ENCODE data around the gene UBL4A. TPM values are rescaled to one million over a fixed set of nuclear protein-coding genes. Genes with fewer than 3 reads are reported as not detected.

UBL4A gene
- total and polyA plus RNA-seq, 2 experiments from 2014 or later, result 53.4 to 65.2 TPM

DNA sequence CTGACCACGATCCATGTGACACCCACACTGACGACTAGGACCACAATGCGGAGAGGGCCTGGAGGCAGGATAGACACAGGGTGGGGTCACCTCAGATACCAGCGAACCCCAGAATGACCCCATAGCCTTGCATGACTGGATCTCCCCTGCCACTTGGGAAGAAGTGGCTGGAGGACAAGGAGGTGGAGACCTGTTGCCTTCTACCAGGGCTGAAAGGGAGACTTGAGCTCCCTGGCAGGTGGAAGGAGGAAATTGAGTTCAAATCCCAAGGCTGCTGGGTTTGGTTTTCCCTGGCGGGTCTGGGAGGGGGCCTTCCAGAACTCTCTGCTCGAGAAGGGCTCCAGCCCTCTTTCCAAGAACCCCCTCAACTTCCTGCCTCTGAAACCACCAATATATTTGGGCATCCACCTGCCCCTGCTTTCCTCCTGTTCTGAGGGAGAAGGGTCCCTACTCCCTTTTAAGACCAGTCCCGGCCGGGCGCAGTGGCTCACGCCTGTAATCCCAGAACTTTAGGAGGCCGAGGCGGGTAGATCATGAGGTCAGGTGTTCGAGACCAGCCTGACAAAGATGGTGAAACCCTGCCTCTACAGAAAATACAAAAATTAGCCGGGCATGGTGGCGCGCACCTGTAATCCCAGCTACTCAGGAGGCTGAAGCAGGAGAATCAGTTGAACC lies 26.6 kb upstream of the UBL4A start:
- TF ChIP-seq, protein P1, sequence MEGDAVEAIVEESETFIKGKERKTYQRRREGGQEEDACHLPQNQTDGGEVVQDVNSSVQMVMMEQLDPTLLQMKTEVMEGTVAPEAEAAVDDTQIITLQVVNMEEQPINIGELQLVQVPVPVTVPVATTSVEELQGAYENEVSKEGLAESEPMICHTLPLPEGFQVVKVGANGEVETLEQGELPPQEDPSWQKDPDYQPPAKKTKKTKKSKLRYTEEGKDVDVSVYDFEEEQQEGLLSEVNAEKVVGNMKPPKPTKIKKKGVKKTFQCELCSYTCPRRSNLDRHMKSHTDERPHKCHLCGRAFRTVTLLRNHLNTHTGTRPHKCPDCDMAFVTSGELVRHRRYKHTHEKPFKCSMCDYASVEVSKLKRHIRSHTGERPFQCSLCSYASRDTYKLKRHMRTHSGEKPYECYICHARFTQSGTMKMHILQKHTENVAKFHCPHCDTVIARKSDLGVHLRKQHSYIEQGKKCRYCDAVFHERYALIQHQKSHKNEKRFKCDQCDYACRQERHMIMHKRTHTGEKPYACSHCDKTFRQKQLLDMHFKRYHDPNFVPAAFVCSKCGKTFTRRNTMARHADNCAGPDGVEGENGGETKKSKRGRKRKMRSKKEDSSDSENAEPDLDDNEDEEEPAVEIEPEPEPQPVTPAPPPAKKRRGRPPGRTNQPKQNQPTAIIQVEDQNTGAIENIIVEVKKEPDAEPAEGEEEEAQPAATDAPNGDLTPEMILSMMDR (IDR thresholded peaks at IDR 0.05; ENCODE audit: low read depth, low read length), result no peak
- Histone ChIP-seq H3K36me3 (no peaks in the 10 kb centered on the region), H3K4me1 (ENCODE audit: low read depth) (peaks cover 25% of the 10 kb centered on the region), H3K27me3 (no peaks in the 10 kb centered on the region), H3K4me3 (no peak overlapping the region), H3K27ac (peak overlapping the region; percentile 75), H3K9me3 (ENCODE audit: low read depth) (no peaks in the 10 kb centered on the region)
- DNase-seq (ENCODE audit: low read depth in 1 of 2, low spot score in 1 of 2), result no peak

DNA sequence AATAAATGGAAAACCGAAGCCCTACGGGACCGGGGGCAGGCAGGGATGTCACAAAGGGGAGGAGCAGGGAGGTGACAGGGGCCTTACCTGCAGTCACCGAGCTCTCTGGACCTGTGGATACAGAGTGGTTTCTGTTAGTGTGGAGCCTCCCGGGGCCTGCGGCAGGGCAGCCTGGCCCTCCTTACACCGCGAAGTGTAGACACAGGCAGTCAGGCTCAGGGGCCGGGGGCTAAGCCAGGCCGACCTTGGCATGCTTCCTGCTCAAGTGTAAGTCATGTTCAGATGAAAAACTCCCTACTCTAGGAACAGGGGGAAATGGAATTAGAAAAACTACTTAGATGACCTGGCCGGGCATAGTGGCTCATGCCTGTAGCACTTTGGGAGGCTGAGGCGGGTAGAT lies 25.3 kb upstream of the UBL4A start:
- H3K27ac ChIP-seq, result peak overlapping the region; percentile 87
- H3K4me3 ChIP-seq, result no peak overlapping the region
- H3K36me3 ChIP-seq, result no peaks in the 10 kb centered on the region
- H3K9me3 ChIP-seq (ENCODE audit: low read depth), result no peaks in the 10 kb centered on the region
- no peak for DNase-seq (ENCODE audit: low read depth in 1 of 2, low spot score in 1 of 2)
- H3K27me3 ChIP-seq, result no peaks in the 10 kb centered on the region
- TF ChIP-seq, protein P1 (IDR thresholded peaks at IDR 0.05; ENCODE audit: low read depth, low read length), result no peak
- peaks cover 14% of the 10 kb centered on the region for H3K4me1 ChIP-seq (ENCODE audit: low read depth)

DNA sequence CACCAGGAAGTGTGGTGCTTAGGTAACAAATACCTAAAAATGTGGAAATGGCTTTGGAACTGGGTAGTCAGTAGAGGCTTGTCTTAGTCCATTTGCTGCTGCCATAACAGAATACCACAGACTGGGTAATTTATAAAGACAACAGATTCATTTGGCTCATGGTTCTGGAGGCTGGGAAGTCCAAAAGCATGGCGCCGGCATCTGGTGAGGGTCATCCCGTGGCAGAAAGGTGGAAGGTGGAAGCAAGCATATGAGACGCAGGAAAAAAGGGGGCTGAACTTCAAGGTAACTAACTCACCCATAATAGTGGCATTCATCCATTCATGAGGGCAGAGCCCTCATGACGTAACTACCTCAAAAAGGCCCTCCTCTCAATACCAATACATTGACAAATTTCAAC lies 23.0 kb upstream of the UBL4A start:
- Histone ChIP-seq H3K36me3 (no peaks in the 10 kb centered on the region), H3K27ac (no peak overlapping the region), H3K4me1 (ENCODE audit: low read depth) (peaks cover 14% of the 10 kb centered on the region), H3K27me3 (no peaks in the 10 kb centered on the region), H3K4me3 (no peak overlapping the region), H3K9me3 (ENCODE audit: low read depth) (no peaks in the 10 kb centered on the region)
- TF ChIP-seq, protein P1 (IDR thresholded peaks at IDR 0.05; ENCODE audit: low read depth, low read length), result no peak
- no peak for DNase-seq (ENCODE audit: low read depth in 1 of 2, low spot score in 1 of 2)

DNA sequence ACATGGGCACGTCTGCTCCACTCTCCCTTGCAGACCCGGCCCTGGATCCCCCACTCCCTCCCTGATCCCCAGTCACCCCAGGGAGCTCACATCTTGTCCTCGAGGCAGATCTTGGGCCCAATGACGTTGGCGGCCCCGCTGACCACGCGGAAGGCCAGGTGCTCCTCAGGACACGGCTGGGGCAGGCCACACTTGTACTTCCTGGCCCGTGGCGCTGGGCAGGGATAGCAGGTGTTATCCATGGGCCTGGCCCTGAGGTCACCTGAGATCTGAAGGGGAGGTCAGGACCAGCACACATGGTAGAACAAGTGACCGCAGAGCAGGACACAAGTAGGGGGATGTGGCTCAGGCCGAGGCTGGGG lies 21.9 kb upstream of the UBL4A start:
- H3K27ac ChIP-seq, result no peak overlapping the region
- no peak for DNase-seq (ENCODE audit: low read depth in 1 of 2, low spot score in 1 of 2)
- H3K9me3 ChIP-seq (ENCODE audit: low read depth), result no peaks in the 10 kb centered on the region
- H3K36me3 ChIP-seq, result no peaks in the 10 kb centered on the region
- H3K4me3 ChIP-seq, result no peak overlapping the region
- peaks cover 14% of the 10 kb centered on the region for H3K4me1 ChIP-seq (ENCODE audit: low read depth)
- TF ChIP-seq, protein P1 (IDR thresholded peaks at IDR 0.05; ENCODE audit: low read depth, low read length), result no peak
- H3K27me3 ChIP-seq, result no peaks in the 10 kb centered on the region

DNA sequence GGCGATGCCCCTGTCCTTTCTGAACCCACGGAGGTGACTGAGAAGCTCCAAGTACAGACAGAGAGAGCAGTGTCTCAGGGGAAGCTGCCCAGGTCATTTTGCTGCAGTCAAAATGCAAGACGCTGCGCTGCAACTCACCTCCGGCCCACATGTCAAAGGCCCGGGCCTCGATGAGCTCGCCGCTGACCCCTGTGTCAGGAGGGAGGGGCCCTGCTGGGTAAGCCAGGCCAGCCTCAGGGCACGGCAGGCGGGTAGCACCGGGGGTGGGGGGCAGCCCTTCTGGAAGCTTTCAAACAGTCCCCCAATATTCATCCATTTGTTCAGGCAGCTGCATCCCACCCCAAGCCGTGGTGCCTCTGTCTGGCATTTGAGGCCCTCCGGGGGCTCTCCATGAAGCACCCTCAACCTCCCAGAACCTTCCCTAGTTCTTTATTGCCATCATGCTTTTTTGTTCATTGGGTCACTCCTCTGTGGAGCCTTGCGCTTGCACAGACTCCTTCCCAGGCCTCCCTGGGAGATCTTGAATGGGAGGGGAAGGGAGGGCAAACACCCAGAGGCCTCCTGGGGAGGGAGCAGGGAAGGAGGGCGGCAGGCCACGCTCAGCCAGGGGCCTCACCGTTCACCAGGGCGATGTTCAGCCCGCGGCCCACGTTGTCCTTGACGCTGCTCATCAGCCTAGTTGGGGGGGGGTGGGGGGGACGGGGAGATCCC lies 21.4 kb upstream of the UBL4A start:
- TF ChIP-seq, protein P1 (IDR thresholded peaks at IDR 0.05; ENCODE audit: low read depth, low read length), result no peak
- H3K9me3 ChIP-seq (ENCODE audit: low read depth), result no peaks in the 10 kb centered on the region
- H3K4me1 ChIP-seq (ENCODE audit: low read depth), result peaks cover 14% of the 10 kb centered on the region
- H3K4me3 ChIP-seq, result no peak overlapping the region
- H3K27ac ChIP-seq, result no peak overlapping the region
- no peaks in the 10 kb centered on the region for H3K27me3 ChIP-seq
- no peaks in the 10 kb centered on the region for H3K36me3 ChIP-seq
- DNase-seq (ENCODE audit: low read depth in 1 of 2, low spot score in 1 of 2), result no peak
